Smooth muscle cell (in vitro differentiated cells): ENCODE data around the gene AGBL3. TPM values are rescaled to one million over a fixed set of nuclear protein-coding genes. Genes with fewer than 3 reads are reported as not detected.

Experiments
- DNase-seq: peaks from one replicate; lab custom pipeline; 2025; ENCODE audit not compliant: unreplicated experiment; lab: John Stamatoyannopoulos, UW
- H2AFZ ChIP-seq: fragments of 200-600 bp; sonication (generic); 2 replicates; pipeline ENCODE4 v1.6.0; 2016; ENCODE audit warnings: antibody characterized with exemption, low read depth, mild to moderate bottlenecking
- H3F3A ChIP-seq: fragments of 200-600 bp; sonication (generic); 2 replicates; pipeline ENCODE4 v1.6.0; 2017; ENCODE audit warnings: antibody characterized with exemption, low read depth
- H3K27ac ChIP-seq: fragments of 200-600 bp; sonication (generic); 2 replicates; pipeline ENCODE4 v1.5.1; 2016; ENCODE audit warnings: low read depth, mild to moderate bottlenecking
- H3K27me3 ChIP-seq: fragments of 200-600 bp; sonication (generic); 2 replicates; pipeline ENCODE4 v1.6.1; 2016; ENCODE audit warnings: low read depth, mild to moderate bottlenecking
- H3K36me3 ChIP-seq: fragments of 200-600 bp; sonication (generic); 2 replicates; pipeline ENCODE4 v1.5.1; 2016; ENCODE audit warnings: low read depth
- H3K4me1 ChIP-seq: fragments of 200-600 bp; sonication (generic); 2 replicates; pipeline ENCODE4 v1.5.1; 2016; ENCODE audit warnings: low read depth
- H3K4me2 ChIP-seq: fragments of 200-600 bp; sonication (generic); 2 replicates; pipeline ENCODE4 v1.6.0; 2016; ENCODE audit warnings: mild to moderate bottlenecking
- H3K4me3 ChIP-seq: fragments of 200-600 bp; sonication (generic); 2 replicates; pipeline ENCODE4 v1.5.1; 2016; ENCODE audit warnings: mild to moderate bottlenecking
- H3K79me2 ChIP-seq: fragments of 200-600 bp; sonication (generic); 2 replicates; pipeline ENCODE4 v1.6.0; 2016; ENCODE audit warnings: low read depth, mild to moderate bottlenecking
- H3K9ac ChIP-seq: fragments of 200-600 bp; sonication (generic); 2 replicates; pipeline ENCODE4 v1.6.0; 2016; ENCODE audit warnings: low read depth
- H3K9me3 ChIP-seq: fragments of 200-600 bp; sonication (generic); replicated peaks from 2 replicates; pipeline ENCODE4 v1.5.1; 2016; ENCODE audit warnings: low read depth
- H4K20me1 ChIP-seq: fragments of 200-600 bp; sonication (generic); 2 replicates; pipeline ENCODE4 v1.6.0; 2016; ENCODE audit warnings: low read depth
- WGBS: methylation state at CpG from one replicate; pipeline ENCODE4 v1.1.7; 2016; ENCODE audit warnings: low lambda C conversion rate; 5-methylcytosine and 5-hydroxymethylcytosine counted together
- polyA plus RNA-seq: library from polyadenylated mRNA; unstranded; fragments of >200 nt; fragmentation: Nextera tagmentation; extraction: Ambion mirVana; gene quantifications from 2 replicates; pipeline ENCODE4 v1.2.1, GENCODE V29; 2016
- total RNA-seq: library from RNA; depleted of rRNA; stranded (reverse); fragments of >200 nt; gene quantifications from 2 replicates; pipeline ENCODE4 v1.2.3, GENCODE V29; 2014
- TF ChIP-seq, protein P1 (sequence below): fragments of 200-600 bp; sonication (generic); IDR thresholded peaks from 2 replicates; pipeline ENCODE4 v1.5.1; 2017; ENCODE audit warnings: borderline replicate concordance, mild to moderate bottlenecking, antibody characterized with exemption; ENCODE audit not compliant: insufficient read depth, poor library complexity, severe bottlenecking

The AGBL3 gene
- total and polyA plus RNA-seq, 2 experiments from 2014 or later: 0.23 to 2.5 TPM

GRCh38 chr7:134949171-134949570, 37.1 kb upstream of the AGBL3 start:
- H3K9me3 ChIP-seq: no peaks in the 10 kb centered on the region
- peaks cover 36% of the 10 kb centered on the region for H3K36me3 ChIP-seq
- peaks cover 60% of the 10 kb centered on the region for H3F3A ChIP-seq
- peaks cover 52% of the 10 kb centered on the region for H4K20me1 ChIP-seq
- H2AFZ ChIP-seq: no peak overlapping the region
- peak overlapping the region; percentile 79 for H3K27ac ChIP-seq
- no peak for DNase-seq
- H3K4me1 ChIP-seq: no peaks in the 10 kb centered on the region
- no peak overlapping the region for H3K4me3 ChIP-seq
- H3K27me3 ChIP-seq: no peaks in the 10 kb centered on the region
- WGBS: 79% methylated on average over 3 of the region's 3 CpGs
- peaks cover 26% of the 10 kb centered on the region for H3K79me2 ChIP-seq
- H3K9ac ChIP-seq: peak overlapping the region; percentile 22
- TF ChIP-seq, protein P1, sequence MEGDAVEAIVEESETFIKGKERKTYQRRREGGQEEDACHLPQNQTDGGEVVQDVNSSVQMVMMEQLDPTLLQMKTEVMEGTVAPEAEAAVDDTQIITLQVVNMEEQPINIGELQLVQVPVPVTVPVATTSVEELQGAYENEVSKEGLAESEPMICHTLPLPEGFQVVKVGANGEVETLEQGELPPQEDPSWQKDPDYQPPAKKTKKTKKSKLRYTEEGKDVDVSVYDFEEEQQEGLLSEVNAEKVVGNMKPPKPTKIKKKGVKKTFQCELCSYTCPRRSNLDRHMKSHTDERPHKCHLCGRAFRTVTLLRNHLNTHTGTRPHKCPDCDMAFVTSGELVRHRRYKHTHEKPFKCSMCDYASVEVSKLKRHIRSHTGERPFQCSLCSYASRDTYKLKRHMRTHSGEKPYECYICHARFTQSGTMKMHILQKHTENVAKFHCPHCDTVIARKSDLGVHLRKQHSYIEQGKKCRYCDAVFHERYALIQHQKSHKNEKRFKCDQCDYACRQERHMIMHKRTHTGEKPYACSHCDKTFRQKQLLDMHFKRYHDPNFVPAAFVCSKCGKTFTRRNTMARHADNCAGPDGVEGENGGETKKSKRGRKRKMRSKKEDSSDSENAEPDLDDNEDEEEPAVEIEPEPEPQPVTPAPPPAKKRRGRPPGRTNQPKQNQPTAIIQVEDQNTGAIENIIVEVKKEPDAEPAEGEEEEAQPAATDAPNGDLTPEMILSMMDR: no peak
- H3K4me2 ChIP-seq: peak overlapping the region; percentile 15

DNA sequence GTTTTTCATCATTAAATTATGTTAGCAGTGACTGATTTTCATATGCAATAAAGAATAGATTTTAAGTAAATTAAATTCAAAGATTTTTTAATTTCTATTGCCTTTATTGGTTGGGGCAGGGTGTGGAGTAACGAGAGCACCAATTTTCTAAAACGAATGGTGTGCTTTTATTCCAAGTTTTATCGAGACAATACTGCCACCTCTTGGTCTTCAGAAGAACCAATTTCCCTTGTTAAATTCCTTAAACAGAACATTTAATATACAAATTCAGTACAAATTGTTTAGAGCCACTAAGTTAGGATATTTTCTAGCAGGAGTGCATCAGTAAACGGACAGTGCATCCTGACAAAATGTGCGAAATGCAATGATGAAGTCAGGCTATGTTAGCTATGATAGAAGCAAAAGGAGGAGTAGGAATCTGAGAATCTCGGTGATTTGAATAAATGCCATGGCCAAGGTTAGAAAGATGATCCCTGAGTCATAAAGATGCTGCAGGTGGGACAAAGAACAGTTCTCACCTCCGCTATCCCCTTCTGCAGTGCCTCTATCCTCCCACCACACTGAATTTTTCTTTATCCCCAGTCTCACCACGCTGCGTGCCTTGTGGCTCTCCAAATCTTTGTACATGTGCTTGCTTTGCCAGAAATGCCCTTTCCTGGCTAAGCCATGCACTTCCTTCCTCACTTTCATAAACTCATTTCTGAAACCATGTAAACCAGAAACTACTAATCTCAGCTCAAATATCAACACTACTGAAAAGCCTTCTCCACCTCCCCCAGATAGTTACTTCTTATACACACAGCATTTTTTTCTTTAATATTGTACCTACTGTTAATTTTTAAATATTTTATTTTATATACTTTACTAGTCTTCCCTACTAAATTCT, 31.9 kb upstream of the AGBL3 start:
- no peaks in the 10 kb centered on the region for H3K9me3 ChIP-seq
- DNase-seq: no peak
- H3K79me2 ChIP-seq: peaks cover 16% of the 10 kb centered on the region
- no peaks in the 10 kb centered on the region for H3K4me1 ChIP-seq
- no peaks in the 10 kb centered on the region for H3K27me3 ChIP-seq
- peaks cover 37% of the 10 kb centered on the region for H3K36me3 ChIP-seq
- H4K20me1 ChIP-seq: peaks cover 83% of the 10 kb centered on the region
- no peak overlapping the region for H2AFZ ChIP-seq
- H3K4me2 ChIP-seq: no peak overlapping the region
- no peak overlapping the region for H3K4me3 ChIP-seq
- H3K27ac ChIP-seq: peak overlapping the region; percentile 5
- peaks cover 36% of the 10 kb centered on the region for H3F3A ChIP-seq
- TF ChIP-seq, protein P1: peak; percentile 47
- 85% methylated on average over 9 of the region's 9 CpGs for WGBS
- H3K9ac ChIP-seq: no peak overlapping the region

DNA sequence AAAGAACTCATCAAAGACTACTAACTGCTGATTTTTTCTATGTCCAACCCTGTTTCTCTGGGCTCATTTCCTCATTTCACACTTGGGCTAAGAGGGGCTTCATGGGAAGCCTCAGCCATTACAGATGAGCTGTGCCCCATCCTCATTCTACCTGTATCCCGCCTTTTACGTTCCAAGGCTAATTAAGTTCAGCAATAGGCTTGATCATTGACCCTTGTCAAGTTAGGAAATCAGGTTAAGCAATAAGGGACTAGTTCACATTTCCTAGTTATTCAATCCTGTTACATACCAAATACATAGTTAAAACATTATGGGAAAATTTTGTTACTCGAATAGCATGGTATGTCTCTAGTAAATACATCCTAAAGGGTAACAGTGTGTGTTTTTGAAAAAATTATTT, 29.3 kb upstream of the AGBL3 start:
- Histone ChIP-seq H3K9ac (no peak overlapping the region), H3K36me3 (peaks cover 52% of the 10 kb centered on the region), H3K9me3 (no peaks in the 10 kb centered on the region), H3K4me2 (no peak overlapping the region), H3K27me3 (no peaks in the 10 kb centered on the region), H3K4me1 (no peaks in the 10 kb centered on the region), H3K27ac (peak overlapping the region; percentile 7), H4K20me1 (peaks cover 74% of the 10 kb centered on the region), H3K79me2 (peaks cover 6% of the 10 kb centered on the region), H2AFZ (no peak overlapping the region), H3K4me3 (no peak overlapping the region), H3F3A (peaks cover 33% of the 10 kb centered on the region)
- WGBS: 97% methylated on average over 3 of the region's 3 CpGs
- TF ChIP-seq, protein P1: no peak
- no peak for DNase-seq

GRCh38 chr7:134959810-134960209, 26.5 kb upstream of the AGBL3 start:
- Histone ChIP-seq H3K4me2 (no peak overlapping the region), H3K9ac (no peak overlapping the region), H3F3A (peaks cover 42% of the 10 kb centered on the region), H2AFZ (no peak overlapping the region), H3K4me1 (no peaks in the 10 kb centered on the region), H4K20me1 (peaks cover 60% of the 10 kb centered on the region), H3K27me3 (no peaks in the 10 kb centered on the region), H3K27ac (peak overlapping the region; percentile 39), H3K4me3 (no peak overlapping the region), H3K79me2 (peaks cover 2% of the 10 kb centered on the region), H3K36me3 (peaks cover 64% of the 10 kb centered on the region), H3K9me3 (no peaks in the 10 kb centered on the region)
- 96% methylated on average over 5 of the region's 5 CpGs for WGBS
- TF ChIP-seq, protein P1: no peak
- no peak for DNase-seq
